Uterus (tissue), 4 donors: ENCODE measurements around the gene ANKDD1A. TPM values are rescaled to one million over a fixed set of nuclear protein-coding genes. Genes with fewer than 3 reads are reported as not detected.

Source experiments
- DNase-seq, 2 donors: peaks; one replicate each; pipeline ENCODE4 v3.0.0-alpha.2; 2019 to 2020
- H3K27ac ChIP-seq, 2 donors: fragments of 200-600 bp; sonication (generic); 1 replicate in 1 of 2; 2 replicates in 1 of 2; pipeline ENCODE4 v1.5.1; 2016 to 2018
- H3K27me3 ChIP-seq, 2 donors: fragments of 200-600 bp; sonication (generic); one replicate each; pipeline ENCODE4 v1.5.1; 2018 to 2019; ENCODE audit warnings: control low read depth in 1 of 2
- H3K36me3 ChIP-seq, 2 donors: fragments of 200-600 bp; sonication (generic); one replicate each; pipeline ENCODE4 v1.5.1; 2019; ENCODE audit warnings: control low read depth in 1 of 2
- H3K4me1 ChIP-seq, 2 donors: fragments of 200-600 bp; sonication (generic); one replicate each; pipeline ENCODE4 v1.5.1; 2018 to 2019; ENCODE audit warnings: control low read depth in 1 of 2
- H3K4me3 ChIP-seq, 2 donors: fragments of 200-600 bp; sonication (generic); 1 replicate in 1 of 2; 2 replicates in 1 of 2; pipeline ENCODE4 v1.5.1; 2018 to 2019; ENCODE audit warnings: mild to moderate bottlenecking in 1 of 2
- H3K9me3 ChIP-seq, 2 donors: fragments of 200-600 bp; sonication (generic); one replicate each; pipeline ENCODE4 v1.5.1; 2019; ENCODE audit warnings: control low read depth in 1 of 2
- POLR2A ChIP-seq, 2 donors: fragments of 450-650 bp; IDR thresholded peaks; one replicate each; pipeline ENCODE4 v1.6.1; 2016; ENCODE audit warnings: antibody characterized with exemption in 2 of 2, mild to moderate bottlenecking in 1 of 2, moderate library complexity in 1 of 2
- intact Hi-C: fragments of 100-400 bp; cut with DNase I; formaldehyde crosslinking; loops from one replicate; pipeline ENCODE4 v1.15.1; 2023; ENCODE audit warnings: low total_unique reads
- total RNA-seq, 4 donors: library from RNA; depleted of rRNA in 3 of 4; stranded (reverse); fragments of >200 nt in 3 of 4; gene quantifications; one replicate each; pipeline versions ENCODE4 v1.1.0 to v1.2.4, GENCODE V29; 2014 to 2023
- TF ChIP-seq, protein P1 (sequence below), 4 experiments: fragments of 200-600 bp in 2 of 4; fragments of 450-650 bp in 2 of 4; sonication (generic) in 2 of 4; IDR thresholded peaks; one replicate each; pipeline ENCODE4 v1.5.1; 2016 to 2019; ENCODE audit warnings: antibody characterized with exemption in 4 of 4, mild to moderate bottlenecking in 2 of 4, moderate library complexity in 1 of 4
- donor health status: DM: yes; HTN: yes; CAD: no.

The ANKDD1A gene
- total RNA-seq, 4 donors from 2014 or later, result 0.59 to 36.2 (median 17.7) TPM

DNA sequence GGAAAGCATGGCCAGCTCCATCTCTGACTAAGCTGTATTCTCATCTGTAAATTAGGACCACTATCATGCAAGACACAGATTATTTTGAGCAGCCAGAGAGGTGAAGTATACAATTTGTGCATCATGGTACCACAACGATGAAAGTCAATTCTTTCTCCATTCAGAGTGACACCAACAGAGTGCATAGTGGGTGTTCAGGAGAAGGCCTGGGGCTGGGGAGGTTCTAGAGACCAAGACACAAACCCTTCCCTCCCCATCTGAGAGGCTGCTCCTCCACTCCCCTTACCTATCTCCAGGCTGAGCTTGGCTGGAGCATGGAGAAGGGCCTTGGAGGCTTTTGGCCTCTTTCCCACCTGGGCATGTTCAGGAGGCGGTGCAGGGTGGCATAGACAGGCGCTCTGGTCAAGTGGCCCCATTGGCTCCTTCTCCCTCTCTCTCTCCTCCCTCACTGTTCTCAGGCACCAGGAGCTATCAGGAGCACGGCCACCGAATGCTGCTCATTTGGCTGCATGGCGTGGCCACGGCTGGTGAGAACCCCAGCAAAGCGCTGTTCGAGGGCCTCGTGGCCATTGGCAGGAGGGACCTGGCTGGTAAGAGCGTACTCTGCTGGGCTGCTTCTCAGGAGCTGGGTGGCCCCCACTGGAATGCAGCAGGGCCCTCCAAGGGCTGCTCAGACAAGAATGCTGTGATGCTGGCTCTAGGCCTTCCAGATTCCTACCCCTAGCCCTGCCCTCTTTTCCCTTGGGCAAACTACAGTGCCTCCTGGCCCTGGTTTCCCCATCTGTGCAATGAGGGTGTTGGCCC lies 37.9 kb downstream of the ANKDD1A start:
- Histone ChIP-seq H3K4me1 (no peaks in the 10 kb centered on the region), H3K27me3 (no peaks in the 10 kb centered on the region), H3K36me3 (no peaks in the 10 kb centered on the region), H3K4me3 (no peak overlapping the region), H3K27ac (no peak overlapping the region), H3K9me3 (no peaks in the 10 kb centered on the region)
- DNase-seq, result no peak
- TF ChIP-seq POLR2A (IDR thresholded peaks at IDR 0.05), result no peak
- TF ChIP-seq, protein P1, sequence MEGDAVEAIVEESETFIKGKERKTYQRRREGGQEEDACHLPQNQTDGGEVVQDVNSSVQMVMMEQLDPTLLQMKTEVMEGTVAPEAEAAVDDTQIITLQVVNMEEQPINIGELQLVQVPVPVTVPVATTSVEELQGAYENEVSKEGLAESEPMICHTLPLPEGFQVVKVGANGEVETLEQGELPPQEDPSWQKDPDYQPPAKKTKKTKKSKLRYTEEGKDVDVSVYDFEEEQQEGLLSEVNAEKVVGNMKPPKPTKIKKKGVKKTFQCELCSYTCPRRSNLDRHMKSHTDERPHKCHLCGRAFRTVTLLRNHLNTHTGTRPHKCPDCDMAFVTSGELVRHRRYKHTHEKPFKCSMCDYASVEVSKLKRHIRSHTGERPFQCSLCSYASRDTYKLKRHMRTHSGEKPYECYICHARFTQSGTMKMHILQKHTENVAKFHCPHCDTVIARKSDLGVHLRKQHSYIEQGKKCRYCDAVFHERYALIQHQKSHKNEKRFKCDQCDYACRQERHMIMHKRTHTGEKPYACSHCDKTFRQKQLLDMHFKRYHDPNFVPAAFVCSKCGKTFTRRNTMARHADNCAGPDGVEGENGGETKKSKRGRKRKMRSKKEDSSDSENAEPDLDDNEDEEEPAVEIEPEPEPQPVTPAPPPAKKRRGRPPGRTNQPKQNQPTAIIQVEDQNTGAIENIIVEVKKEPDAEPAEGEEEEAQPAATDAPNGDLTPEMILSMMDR (IDR thresholded peaks at IDR 0.05), result no peak
- intact Hi-C loops, result no loop called here

GRCh38 chr15:64950888-64951287 lies 39.2 kb downstream of the ANKDD1A start:
- TF ChIP-seq, protein P1 (IDR thresholded peaks at IDR 0.05), result no peak
- no peak for TF ChIP-seq POLR2A (IDR thresholded peaks at IDR 0.05)
- H3K4me1 ChIP-seq, result no peaks in the 10 kb centered on the region
- no peak for DNase-seq
- no peaks in the 10 kb centered on the region for H3K36me3 ChIP-seq
- intact Hi-C loops, result no loop called here
- H3K9me3 ChIP-seq, result no peaks in the 10 kb centered on the region
- H3K27me3 ChIP-seq, result no peaks in the 10 kb centered on the region
- H3K27ac ChIP-seq, result no peak overlapping the region
- no peak overlapping the region for H3K4me3 ChIP-seq

- Histone ChIP-seq H3K9me3 (no peaks in the 10 kb centered on the region), H3K36me3 (no peaks in the 10 kb centered on the region), H3K4me3 (no peak overlapping the region), H3K27me3 (no peaks in the 10 kb centered on the region), H3K4me1 (no peaks in the 10 kb centered on the region), H3K27ac (no peak overlapping the region)
- intact Hi-C loops, result no loop called here
- DNase-seq, result no peak
- TF ChIP-seq POLR2A (IDR thresholded peaks at IDR 0.05), result no peak
Measured at GRCh38 chr15:64951777-64952418, 40.2 kb downstream of the ANKDD1A start.

DNA sequence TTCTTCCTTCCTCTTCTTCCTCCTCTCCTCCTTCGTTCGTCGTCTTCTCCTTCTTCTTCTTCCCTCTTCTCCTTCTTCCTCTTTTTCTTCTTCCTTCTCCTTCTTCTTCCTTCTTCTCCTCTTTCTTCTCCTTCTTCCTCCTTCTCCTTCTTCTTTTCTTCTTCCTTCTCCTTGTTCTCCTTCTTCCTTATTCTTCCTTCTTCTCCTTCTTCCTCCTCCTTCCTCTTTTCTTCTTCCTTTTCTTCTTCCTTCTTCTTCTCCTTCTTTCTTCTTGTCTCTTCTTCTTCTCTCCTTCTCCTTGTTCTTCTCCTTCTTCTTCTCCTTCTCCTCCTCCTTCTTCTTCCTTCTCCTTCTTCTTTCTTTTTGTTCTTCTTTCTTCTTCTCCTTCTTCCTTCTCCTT lies 42.7 kb downstream of the ANKDD1A start:
- Histone ChIP-seq H3K36me3 (no peaks in the 10 kb centered on the region), H3K27ac (no peak overlapping the region), H3K27me3 (no peaks in the 10 kb centered on the region), H3K4me1 (no peaks in the 10 kb centered on the region), H3K4me3 (no peak overlapping the region), H3K9me3 (no peaks in the 10 kb centered on the region)
- intact Hi-C loops, result no loop called here
- no peak for DNase-seq
- TF ChIP-seq, protein P1 (IDR thresholded peaks at IDR 0.05), result no peak
- TF ChIP-seq POLR2A (IDR thresholded peaks at IDR 0.05), result no peak

GRCh38 chr15:64959128-64959527 lies 47.4 kb downstream of the ANKDD1A start:
- Histone ChIP-seq H3K4me1 (no peaks in the 10 kb centered on the region), H3K4me3 (no peak overlapping the region), H3K27ac (no peak overlapping the region), H3K27me3 (no peaks in the 10 kb centered on the region), H3K9me3 (no peaks in the 10 kb centered on the region), H3K36me3 (no peaks in the 10 kb centered on the region)
- intact Hi-C loops, result no loop called here
- no peak for DNase-seq
- no peak for TF ChIP-seq POLR2A (IDR thresholded peaks at IDR 0.05)
- TF ChIP-seq, protein P1 (IDR thresholded peaks at IDR 0.05), result no peak
